MM.1S (cell line): ENCODE measurements around the gene PDZRN3.

Experiments
- DNase-seq: peaks from one replicate; pipeline ENCODE4 v3.0.0-alpha.2; 2015
- H2AFZ ChIP-seq: fragments of 300-600 bp; sonication (generic); 2 replicates; pipeline ENCODE4 v1.6.0; 2016; ENCODE audit warnings: antibody characterized with exemption, low read length
- H3F3A ChIP-seq: fragments of 300-600 bp; sonication (generic); 2 replicates; pipeline ENCODE4 v1.6.1; 2016; ENCODE audit warnings: mild to moderate bottlenecking, antibody characterized with exemption, low read length, moderate library complexity, mixed read lengths; ENCODE audit not compliant: insufficient read depth
- H3K27ac ChIP-seq: fragments of 300-600 bp; sonication (generic); 2 replicates; pipeline ENCODE4 v1.5.1; 2016; ENCODE audit warnings: mild to moderate bottlenecking, low read length
- H3K27me3 ChIP-seq: fragments of 300-600 bp; sonication (generic); replicated peaks from 2 replicates; pipeline ENCODE4 v1.6.0; 2016; ENCODE audit warnings: low read length; ENCODE audit not compliant: insufficient read depth
- H3K36me3 ChIP-seq: fragments of 300-600 bp; sonication (generic); replicated peaks from 2 replicates; pipeline ENCODE4 v1.6.1; 2016; ENCODE audit warnings: mild to moderate bottlenecking, low read length, mixed read lengths; ENCODE audit not compliant: insufficient read depth
- H3K4me1 ChIP-seq: fragments of 300-600 bp; sonication (generic); 2 replicates; pipeline ENCODE4 v1.6.1; 2016; ENCODE audit warnings: low read length, mixed read lengths
- H3K4me2 ChIP-seq: fragments of 300-600 bp; sonication (generic); 2 replicates; pipeline ENCODE4 v1.6.0; 2016; ENCODE audit warnings: low read depth, low read length
- H3K4me3 ChIP-seq: fragments of 300-600 bp; sonication (generic); 2 replicates; pipeline ENCODE4 v1.5.1; 2016; ENCODE audit warnings: low read length, mixed read lengths
- H3K79me2 ChIP-seq: fragments of 300-600 bp; sonication (generic); 2 replicates; pipeline ENCODE4 v1.6.1; 2016; ENCODE audit warnings: mixed run types, low read length, mixed read lengths
- H3K9ac ChIP-seq: fragments of 300-600 bp; sonication (generic); 2 replicates; pipeline ENCODE4 v1.6.1; 2016; ENCODE audit warnings: low read length, mixed read lengths
- H3K9me2 ChIP-seq: fragments of 300-600 bp; sonication (generic); replicated peaks from 2 replicates; pipeline ENCODE4 v1.6.1; 2016; ENCODE audit warnings: mild to moderate bottlenecking, low read length, mixed read lengths; ENCODE audit not compliant: insufficient read depth
- H3K9me3 ChIP-seq: fragments of 300-600 bp; sonication (generic); replicated peaks from 2 replicates; pipeline ENCODE4 v1.6.1; 2016; ENCODE audit warnings: mild to moderate bottlenecking, low read length, mixed read lengths; ENCODE audit not compliant: insufficient read depth
- H4K20me1 ChIP-seq: fragments of 300-600 bp; sonication (generic); 2 replicates; pipeline ENCODE4 v1.6.1; 2016; ENCODE audit warnings: mild to moderate bottlenecking, low read length, moderate library complexity, mixed read lengths; ENCODE audit not compliant: insufficient read depth
- CTCF ChIP-seq: fragments of 300-600 bp; sonication (generic); IDR thresholded peaks from 2 replicates; pipeline ENCODE4 v1.5.1; 2016; ENCODE audit warnings: antibody characterized with exemption, low read length, mixed read lengths
- EZH2 ChIP-seq: fragments of 300-600 bp; sonication (generic); optimal IDR thresholded peaks from 2 replicates; pipeline ENCODE3; 2017; ENCODE audit warnings: low read depth, mild to moderate bottlenecking, antibody characterized with exemption, low read length, mixed read lengths
- EZH2phosphoT487 ChIP-seq: fragments of 300-600 bp; sonication (generic); IDR thresholded peaks from 2 replicates; pipeline ENCODE4 v1.6.1; 2018; ENCODE audit warnings: antibody characterized with exemption, low read length

The PDZRN3 gene

GRCh38 chr3:73561494-73561893 is 63.2 kb downstream of the PDZRN3 start:
- H3K79me2 ChIP-seq, result no peaks in the 10 kb centered on the region
- H3K9me3 ChIP-seq, result no peaks in the 10 kb centered on the region
- H3F3A ChIP-seq, result peaks cover 17% of the 10 kb centered on the region; the same call in 1 of the 2 replicates
- H4K20me1 ChIP-seq, result no peaks in the 10 kb centered on the region
- DNase-seq, result no peak
- no peak overlapping the region for H3K9ac ChIP-seq
- no peak overlapping the region for H3K27ac ChIP-seq
- no peak for TF ChIP-seq EZH2
- TF ChIP-seq EZH2phosphoT487, result no peak
- no peak for TF ChIP-seq CTCF
- no peaks in the 10 kb centered on the region for H3K36me3 ChIP-seq
- peaks cover 13% of the 10 kb centered on the region for H3K4me1 ChIP-seq
- H3K4me3 ChIP-seq, result no peak overlapping the region
- H3K9me2 ChIP-seq, result no peaks in the 10 kb centered on the region
- H2AFZ ChIP-seq, result no peak overlapping the region
- no peaks in the 10 kb centered on the region for H3K27me3 ChIP-seq
- no peak overlapping the region for H3K4me2 ChIP-seq

GRCh38 chr3:73559749-73560148 is 65.0 kb downstream of the PDZRN3 start:
- no peak overlapping the region for H3K9ac ChIP-seq
- no peak overlapping the region for H3K4me2 ChIP-seq
- H3K79me2 ChIP-seq, result no peaks in the 10 kb centered on the region
- H2AFZ ChIP-seq, result no peak overlapping the region
- H3K4me3 ChIP-seq, result no peak overlapping the region
- TF ChIP-seq EZH2phosphoT487, result no peak
- no peak for TF ChIP-seq CTCF
- no peak for TF ChIP-seq EZH2
- peaks cover 13% of the 10 kb centered on the region for H3K4me1 ChIP-seq
- no peaks in the 10 kb centered on the region for H3K9me2 ChIP-seq
- no peaks in the 10 kb centered on the region for H3K27me3 ChIP-seq
- no peak overlapping the region for H3K27ac ChIP-seq
- H3K36me3 ChIP-seq, result no peaks in the 10 kb centered on the region
- no peaks in the 10 kb centered on the region for H4K20me1 ChIP-seq
- H3K9me3 ChIP-seq, result no peaks in the 10 kb centered on the region
- peaks cover 15% of the 10 kb centered on the region; the same call in 1 of the 2 replicates for H3F3A ChIP-seq
- no peak for DNase-seq

- TF ChIP-seq CTCF (no peak), EZH2phosphoT487 (no peak), EZH2 (no peak)
- Histone ChIP-seq H3K4me2 (no peak overlapping the region), H3K79me2 (no peaks in the 10 kb centered on the region), H3K9me3 (no peaks in the 10 kb centered on the region), H2AFZ (no peak overlapping the region), H3K9ac (no peak overlapping the region), H3K27ac (no peak overlapping the region), H3K36me3 (no peaks in the 10 kb centered on the region), H3F3A (0 out of 2 replicates have a peak, but pooled peaks cover 6% of the 10 kb centered on the region), H3K27me3 (no peaks in the 10 kb centered on the region), H3K4me3 (no peak overlapping the region), H4K20me1 (no peaks in the 10 kb centered on the region), H3K9me2 (no peaks in the 10 kb centered on the region), H3K4me1 (peaks cover 4% of the 10 kb centered on the region)
- no peak for DNase-seq
Observed at GRCh38 chr3:73558727-73559075, 66.0 kb downstream of the PDZRN3 start.
